Endothelial cell of umbilical vein (primary cell): ENCODE results near the gene KCNF1. TPM values are rescaled to one million over a fixed set of nuclear protein-coding genes. Genes with fewer than 3 reads are reported as not detected.

Source experiments
- BruUV-seq: library from RNA; stranded (reverse); fragments of 400-500 nt; replicated peaks from 2 replicates; lab custom pipeline; 2021; lab: Mats Ljungman, UMichigan
- CTCF ChIA-PET: fragments of 300-600, 350-600 bp; sonication (Branson Sonifier 250); formaldehyde crosslinking; loops from one replicate; lab custom pipeline; 2021; ENCODE audit warnings: antibody characterized with exemption, inconsistent platforms; lab: Charles Lee
- POLR2A ChIA-PET: fragments of 300-600, 350-600 bp; sonication (Branson Sonifier 250); formaldehyde crosslinking; loops from one replicate; lab custom pipeline; 2021; ENCODE audit warnings: antibody characterized with exemption, inconsistent platforms; lab: Charles Lee
- DNase-seq: peaks from one replicate; pipeline ENCODE4 v3.0.0-alpha.2; 2011; ENCODE audit warnings: low read depth, low spot score
- FAIRE-seq: peaks from 2 replicates; lab custom pipeline; 2011; peaks lifted over from hg19 to GRCh38; lab: Jason Lieb, UNC
- H2AFZ ChIP-seq: 2 replicates; pipeline ENCODE4 v1.6.0; 2012; ENCODE audit warnings: low read depth, low read length, control low read depth, inconsistent platforms
- H3K27ac ChIP-seq: 2 replicates; pipeline ENCODE4 v1.5.1; 2011; ENCODE audit warnings: low read depth, mild to moderate bottlenecking, control low read depth, low read length, moderate library complexity; ENCODE audit not compliant: insufficient read depth
- H3K27me3 ChIP-seq, 2 experiments: 2 replicates each; pipeline versions ENCODE4 v1.6.0 to v1.6.1; 2011; ENCODE audit warnings: low read length in 2 of 2, mixed read lengths in 1 of 2; ENCODE audit not compliant: control insufficient read depth in 2 of 2, insufficient read depth in 2 of 2
- H3K36me3 ChIP-seq, 2 experiments: 2 replicates in 1 of 2; 3 replicates in 1 of 2; pipeline ENCODE4 v1.5.1; 2011; ENCODE audit warnings: low read length in 2 of 2, mild to moderate bottlenecking in 1 of 2, moderate library complexity in 1 of 2; ENCODE audit not compliant: control insufficient read depth in 2 of 2, insufficient read depth in 2 of 2; ENCODE audit errors: extremely low read depth in 1 of 2
- H3K4me1 ChIP-seq: 3 replicates; pipeline ENCODE4 v1.5.1; 2011; ENCODE audit warnings: mild to moderate bottlenecking, low read length; ENCODE audit not compliant: control insufficient read depth, insufficient read depth; ENCODE audit errors: extremely low read depth
- H3K4me2 ChIP-seq: 2 replicates; pipeline ENCODE4 v1.6.1; 2011; ENCODE audit warnings: low read length, control low read depth, mixed read lengths; ENCODE audit not compliant: insufficient read depth
- H3K4me3 ChIP-seq, 3 experiments: fragments of 200-600 bp in 1 of 3; sonication (generic), shearing (Covaris generic) in 1 of 3; replicated peaks in 1 of 3; 2 replicates each; pipeline ENCODE4 v1.5.1; 2011 to 2016; ENCODE audit warnings: control low read depth in 3 of 3, low read length in 3 of 3, mild to moderate bottlenecking in 2 of 3, inconsistent platforms in 1 of 3, low read depth in 1 of 3, moderate library complexity in 1 of 3; ENCODE audit not compliant: insufficient read depth in 1 of 3
- H3K79me2 ChIP-seq: 2 replicates; pipeline ENCODE4 v1.6.0; 2012; ENCODE audit warnings: low read length, inconsistent platforms; ENCODE audit not compliant: control insufficient read depth, insufficient read depth
- H3K9ac ChIP-seq: replicated peaks from 2 replicates; pipeline ENCODE3; 2011; ENCODE audit warnings: low read length, control low read depth; ENCODE audit not compliant: insufficient read depth; ENCODE audit errors: extremely low read depth
- H3K9me1 ChIP-seq: replicated peaks from 3 replicates; pipeline ENCODE4 v1.6.0; 2011; ENCODE audit warnings: mild to moderate bottlenecking, low read length; ENCODE audit not compliant: control insufficient read depth, insufficient read depth; ENCODE audit errors: extremely low read depth
- H3K9me3 ChIP-seq: replicated peaks from 2 replicates; pipeline ENCODE4 v1.5.1; 2012; ENCODE audit warnings: low read length, inconsistent platforms; ENCODE audit not compliant: control insufficient read depth, insufficient read depth
- H4K20me1 ChIP-seq: replicated peaks from 2 replicates; pipeline ENCODE3; 2011; ENCODE audit warnings: mild to moderate bottlenecking, low read length; ENCODE audit not compliant: control insufficient read depth, insufficient read depth; ENCODE audit errors: extremely low read depth
- CTCF ChIP-seq, 2 donors: IDR thresholded peaks; 1 replicate in 1 of 2; 2 replicates in 1 of 2; pipeline ENCODE4 v1.5.1; 2011; ENCODE audit warnings: low read length in 2 of 2, mild to moderate bottlenecking in 2 of 2, moderate library complexity in 2 of 2, control low read depth in 1 of 2, inconsistent platforms in 1 of 2, low read depth in 1 of 2; ENCODE audit not compliant: insufficient read depth in 1 of 2; ENCODE audit errors: extremely low read depth in 1 of 2
- EZH2 ChIP-seq: IDR thresholded peaks from 2 replicates; pipeline ENCODE4 v1.6.1; 2012; ENCODE audit warnings: borderline replicate concordance, low read depth, mild to moderate bottlenecking, moderate library complexity, low read length, inconsistent platforms; ENCODE audit not compliant: severe bottlenecking
- FOS ChIP-seq: IDR thresholded peaks from 2 replicates; pipeline ENCODE4 v1.6.1; 2011; ENCODE audit warnings: mild to moderate bottlenecking, low read length, moderate library complexity, borderline replicate concordance; ENCODE audit not compliant: insufficient read depth
- GATA2 ChIP-seq: IDR thresholded peaks from 2 replicates; pipeline ENCODE4 v1.7.0; 2011; ENCODE audit warnings: low read depth, mild to moderate bottlenecking, moderate library complexity, mixed read lengths, low read length; ENCODE audit not compliant: insufficient read length, insufficient read depth
- JUN ChIP-seq: IDR thresholded peaks from 2 replicates; pipeline ENCODE4 v1.6.1; 2011; ENCODE audit warnings: borderline replicate concordance, low read depth; ENCODE audit not compliant: insufficient read length, insufficient read depth
- MAX ChIP-seq: IDR thresholded peaks from 2 replicates; pipeline ENCODE4 v1.6.1; 2011; ENCODE audit not compliant: insufficient read depth, insufficient read length
- MYC ChIP-seq: IDR thresholded peaks from one replicate; pipeline ENCODE4 v1.6.1; 2011; ENCODE audit warnings: mild to moderate bottlenecking, low read depth, low read length
- POLR2A ChIP-seq: IDR thresholded peaks from 2 replicates; pipeline ENCODE4 v1.6.1; 2012; ENCODE audit warnings: low read depth, mild to moderate bottlenecking, control low read depth, low read length
- POLR2AphosphoS5 ChIP-seq: IDR thresholded peaks from 2 replicates; pipeline ENCODE4 v1.6.1; 2012; ENCODE audit warnings: low read depth, mild to moderate bottlenecking, control low read depth, low read length, moderate library complexity; ENCODE audit not compliant: insufficient read depth
- dilution Hi-C: fragments of 300-500 bp; cut with MboI; formaldehyde crosslinking; loops from one replicate; pipeline ENCODE4 v1.15.0; 2019; ENCODE audit warnings: low sequenced_read_pairs; ENCODE audit not compliant: extremely low pct_ligation_motif_present
- intact Hi-C: fragments of 100-400 bp; cut with micrococcal nuclease; formaldehyde crosslinking; loops from one replicate; pipeline ENCODE4 v1.10.0; 2022
- polyA plus RNA-seq, 4 experiments: library from polyadenylated mRNA; depleted of rRNA in 3 of 4; stranded (reverse) in 3 of 4; unstranded in 1 of 4; fragments of >200 nt; gene quantifications; 2 replicates each; pipeline versions ENCODE4 v1.2.1 to v1.2.3, GENCODE V29; 2011 to 2012; ENCODE audit warnings: missing spikeins in 1 of 4
- total RNA-seq: library from RNA; stranded (reverse); gene quantifications from 2 replicates; pipeline ENCODE4 v1.2.3, GENCODE V29; 2021

The KCNF1 gene
- total and polyA plus RNA-seq, 2 donors (not counting 3 experiments of a cell fraction or from before 2014, with no cell fraction given) = 0.23 to 0.42 TPM

- dilution Hi-C loops = no loop called here
- CTCF ChIA-PET = no interaction called here
Observed at GRCh38 chr2:10933700-10934225, 22.0 kb downstream of the KCNF1 start.

GRCh38 chr2:10934308-10934978 lies 22.7 kb downstream of the KCNF1 start:
- H3K4me2 ChIP-seq = no peak overlapping the region
- CTCF ChIA-PET = no interaction called here
- H3K27ac ChIP-seq = no peak overlapping the region

More at GRCh38 chr2:10933700-10934225, 22.0 kb downstream of the KCNF1 start:
- no peaks in the 10 kb centered on the region for H3K79me2 ChIP-seq
- H3K4me2 ChIP-seq = no peak overlapping the region
- H3K4me3 ChIP-seq = no peak overlapping the region
- peaks cover 0 to 8% of the 10 kb centered on the region in 2 experiments for H3K27me3 ChIP-seq
- H3K36me3 ChIP-seq = no peaks in the 10 kb centered on the region
- H3K4me1 ChIP-seq = peaks cover 31% of the 10 kb centered on the region
- TF ChIP-seq MAX (no peak), POLR2AphosphoS5 (no peak)
- POLR2A ChIA-PET = no interaction called here
- H4K20me1 ChIP-seq = no peaks in the 10 kb centered on the region
- H3K9me3 ChIP-seq = no peaks in the 10 kb centered on the region
- H3K9ac ChIP-seq = no peak overlapping the region
- no peak for DNase-seq
- H3K9me1 ChIP-seq = no peaks in the 10 kb centered on the region
- no peak overlapping the region for H3K27ac ChIP-seq
- no peak overlapping the region for H2AFZ ChIP-seq
- no TSS peak for BruUV-seq
- FAIRE-seq = no peak
- intact Hi-C loops = loop anchor here (10.0 kb wide), 1 partner anchor 811 kb away; the partner anchor contains the start of gene LPIN1

More at GRCh38 chr2:10934308-10934978, 22.7 kb downstream of the KCNF1 start:
- Histone ChIP-seq H3K4me3 (no peak overlapping the region), H3K79me2 (no peaks in the 10 kb centered on the region), H2AFZ (no peak overlapping the region), H3K9ac (no peak overlapping the region), H4K20me1 (no peaks in the 10 kb centered on the region), H3K9me3 (no peaks in the 10 kb centered on the region), H3K36me3 (no peaks in the 10 kb centered on the region), H3K27me3 (peaks cover 0 to 6% of the 10 kb centered on the region in 2 experiments), H3K4me1 (peaks cover 31% of the 10 kb centered on the region), H3K9me1 (no peaks in the 10 kb centered on the region)
- BruUV-seq = no TSS peak
- dilution Hi-C loops = no loop called here
- FAIRE-seq (no peak), DNase-seq (no peak)
- POLR2A ChIA-PET = no interaction called here
- TF ChIP-seq POLR2A (no peak), MYC (no peak), POLR2AphosphoS5 (no peak), CTCF (IDR thresholded peaks at IDR 0.05; ENCODE audit: extremely low read depth in 1 of 2, insufficient read depth in 1 of 2, low read depth in 1 of 2, low read length in 2 of 2) (no peak), JUN (no peak), FOS (no peak), GATA2 (no peak), EZH2 (no peak), MAX (no peak)
- intact Hi-C loops = loop anchor here (10.0 kb wide), 1 partner anchor 810 kb away; the partner anchor contains the start of gene LPIN1
